G401.6 (cell line): ENCODE data around the gene PRKAR1B.

Source experiments
- FAIRE-seq: peaks from 2 replicates; lab custom pipeline; 2012; peaks lifted over from hg19 to GRCh38; lab: Jason Lieb, UNC

PRKAR1B gene

GRCh38 chr7:727104-727805 is at the start of gene PRKAR1B:
PRKAR1B (minus strand) TSS chr7:727281; CDS start chr7:711505, 15,776 bp downstream.
- no peak for FAIRE-seq

GRCh38 chr7:776381-776780 is 49.3 kb upstream of the PRKAR1B start:
- no peak for FAIRE-seq

- FAIRE-seq, result no peak
These were observed 47.4 kb upstream of the PRKAR1B start for GRCh38 chr7:774161-775109.

GRCh38 chr7:773622-773915 is 46.5 kb upstream of the PRKAR1B start:
- FAIRE-seq, result no peak

GRCh38 chr7:772861-773621 is 46.0 kb upstream of the PRKAR1B start:
- FAIRE-seq, result no peak

GRCh38 chr7:772392-772791 is 45.3 kb upstream of the PRKAR1B start:
- no peak for FAIRE-seq

GRCh38 chr7:772005-772294 is 44.9 kb upstream of the PRKAR1B start:
- FAIRE-seq, result no peak

GRCh38 chr7:771234-772004 is 44.3 kb upstream of the PRKAR1B start:
- no peak for FAIRE-seq

GRCh38 chr7:770741-771166 is 43.7 kb upstream of the PRKAR1B start:
- no peak for FAIRE-seq

GRCh38 chr7:770336-770735 is 43.3 kb upstream of the PRKAR1B start:
- FAIRE-seq, result no peak

GRCh38 chr7:768881-769504 is 41.9 kb upstream of the PRKAR1B start:
- FAIRE-seq, result no peak

- no peak for FAIRE-seq
These were observed 41.1 kb upstream of the PRKAR1B start for GRCh38 chr7:767941-768731.

- FAIRE-seq, result no peak
These were observed 40.5 kb upstream of the PRKAR1B start for GRCh38 chr7:767580-767940.

- no peak for FAIRE-seq
These were observed 38.3 kb upstream of the PRKAR1B start for GRCh38 chr7:765383-765782.

GRCh38 chr7:763762-764161 is 36.7 kb upstream of the PRKAR1B start:
- no peak for FAIRE-seq

- no peak for FAIRE-seq
These were observed 35.8 kb upstream of the PRKAR1B start for GRCh38 chr7:762885-763284.

- FAIRE-seq, result no peak
These were observed 34.5 kb upstream of the PRKAR1B start for GRCh38 chr7:761631-762030.

- no peak for FAIRE-seq
These were observed 34.0 kb upstream of the PRKAR1B start for GRCh38 chr7:761101-761500.

- FAIRE-seq, result no peak
These were observed 32.9 kb upstream of the PRKAR1B start for GRCh38 chr7:760006-760405.

- no peak for FAIRE-seq
These were observed 32.5 kb upstream of the PRKAR1B start for GRCh38 chr7:759569-759968.

- no peak for FAIRE-seq
These were observed 30.7 kb upstream of the PRKAR1B start for GRCh38 chr7:757741-758163.
